Mucosa of rectum (tissue), 2 donors: ENCODE results near the gene RETREG3.

Experiments used
- H3K27ac ChIP-seq, 2 donors: one replicate each; pipeline ENCODE4 v1.7.0; 2013; ENCODE audit warnings: inconsistent platforms in 2 of 2, low read depth in 2 of 2, low read length in 2 of 2
- H3K27me3 ChIP-seq, 2 donors: one replicate each; pipeline ENCODE4 v1.7.0; 2013; ENCODE audit warnings: low read length in 2 of 2; ENCODE audit not compliant: control insufficient read depth in 2 of 2, insufficient read depth in 2 of 2
- H3K36me3 ChIP-seq, 2 donors: one replicate each; pipeline ENCODE4 v1.7.0; 2013; ENCODE audit warnings: low read length in 2 of 2; ENCODE audit not compliant: control insufficient read depth in 2 of 2, insufficient read depth in 2 of 2
- H3K4me1 ChIP-seq, 2 donors: one replicate each; pipeline ENCODE4 v1.7.0; 2013; ENCODE audit warnings: low read length in 2 of 2, mild to moderate bottlenecking in 1 of 2; ENCODE audit not compliant: control insufficient read depth in 2 of 2, insufficient read depth in 2 of 2
- H3K4me3 ChIP-seq, 2 donors: one replicate each; pipeline ENCODE4 v1.7.0; 2013; ENCODE audit warnings: low read length in 2 of 2
- H3K9ac ChIP-seq, 2 donors: one replicate each; pipeline ENCODE4 v1.7.0; 2013; ENCODE audit warnings: low read length in 2 of 2, low read depth in 1 of 2, mild to moderate bottlenecking in 1 of 2
- H3K9me3 ChIP-seq, 2 donors: one replicate each; pipeline ENCODE4 v1.7.0; 2013; ENCODE audit warnings: low read length in 2 of 2; ENCODE audit not compliant: control insufficient read depth in 2 of 2
- donor health status: healthy.
- donor health status: Normal muscosa, but diverticular disease.

Gene RETREG3

DNA sequence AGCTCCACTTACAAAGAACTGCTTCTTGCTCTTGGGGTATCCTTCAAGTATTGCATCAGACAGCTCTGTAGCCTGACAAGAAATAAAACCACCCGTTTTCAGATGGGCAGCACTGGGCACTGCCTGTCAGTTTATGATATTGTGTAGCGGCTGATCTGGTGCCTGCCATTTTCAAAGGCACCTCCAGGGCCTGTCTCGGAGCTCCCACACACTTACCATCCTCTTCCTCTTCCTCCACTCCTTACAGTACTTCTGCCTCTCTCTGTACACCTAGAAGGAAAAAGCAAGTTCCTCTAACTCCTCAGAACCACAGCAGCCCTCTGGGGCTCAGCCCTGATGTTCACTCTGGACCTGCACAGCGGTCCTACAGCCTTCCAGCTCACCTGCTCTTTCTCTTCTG, 36.1 kb downstream of the RETREG3 start:
- no peak overlapping the region for H3K27ac ChIP-seq
- no peaks in the 10 kb centered on the region for H3K27me3 ChIP-seq
- peaks cover 15% of the 10 kb centered on the region in 2 donors for H3K4me1 ChIP-seq
- peaks cover 53 to 63% of the 10 kb centered on the region in 2 donors for H3K36me3 ChIP-seq
- H3K4me3 ChIP-seq = no peak overlapping the region
- H3K9me3 ChIP-seq = no peaks in the 10 kb centered on the region
- no peak overlapping the region for H3K9ac ChIP-seq

DNA sequence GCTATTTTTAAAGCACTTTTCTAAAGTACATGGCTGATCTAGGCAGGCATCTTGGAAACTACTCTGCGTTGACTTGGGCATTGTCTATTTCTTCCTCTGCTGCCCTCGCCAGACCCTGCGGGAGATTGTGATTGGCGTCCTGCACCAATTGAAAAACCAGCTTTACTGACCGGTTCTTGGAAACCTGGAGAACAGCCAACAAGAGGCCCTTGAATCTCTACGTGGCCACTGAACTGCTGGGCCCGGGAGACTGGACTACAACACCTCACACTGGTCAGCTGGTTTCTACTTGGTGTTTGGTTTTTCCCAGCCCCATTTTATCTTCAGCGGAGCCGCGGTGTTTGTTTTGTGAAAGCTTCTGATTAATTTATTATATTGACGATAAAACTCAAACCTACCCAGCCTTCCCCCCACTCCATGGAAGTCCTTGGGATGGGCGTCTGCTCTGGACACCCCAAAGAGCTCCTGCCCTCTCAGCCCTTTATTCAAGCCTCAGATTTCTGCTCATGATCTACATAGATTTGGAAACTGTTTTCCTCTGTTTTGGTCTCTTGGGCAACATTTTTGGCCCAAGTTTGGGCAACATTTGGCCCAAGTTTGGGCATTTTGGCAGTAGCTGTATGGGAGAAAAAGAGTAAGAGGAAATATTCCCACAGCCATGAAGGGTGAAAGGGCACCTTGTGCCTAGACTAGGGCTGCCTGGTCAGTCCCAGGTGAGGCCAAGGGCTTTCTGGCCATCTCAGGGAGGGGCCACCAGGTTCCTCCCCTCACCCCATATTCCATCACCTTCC, 37.5 kb downstream of the RETREG3 start:
- H3K4me1 ChIP-seq = peaks cover 13 to 14% of the 10 kb centered on the region in 2 donors
- H3K4me3 ChIP-seq = no peak overlapping the region
- peaks cover 53 to 63% of the 10 kb centered on the region in 2 donors for H3K36me3 ChIP-seq
- H3K27me3 ChIP-seq = no peaks in the 10 kb centered on the region
- no peak overlapping the region for H3K27ac ChIP-seq
- H3K9ac ChIP-seq = no peak overlapping the region
- no peaks in the 10 kb centered on the region for H3K9me3 ChIP-seq

DNA sequence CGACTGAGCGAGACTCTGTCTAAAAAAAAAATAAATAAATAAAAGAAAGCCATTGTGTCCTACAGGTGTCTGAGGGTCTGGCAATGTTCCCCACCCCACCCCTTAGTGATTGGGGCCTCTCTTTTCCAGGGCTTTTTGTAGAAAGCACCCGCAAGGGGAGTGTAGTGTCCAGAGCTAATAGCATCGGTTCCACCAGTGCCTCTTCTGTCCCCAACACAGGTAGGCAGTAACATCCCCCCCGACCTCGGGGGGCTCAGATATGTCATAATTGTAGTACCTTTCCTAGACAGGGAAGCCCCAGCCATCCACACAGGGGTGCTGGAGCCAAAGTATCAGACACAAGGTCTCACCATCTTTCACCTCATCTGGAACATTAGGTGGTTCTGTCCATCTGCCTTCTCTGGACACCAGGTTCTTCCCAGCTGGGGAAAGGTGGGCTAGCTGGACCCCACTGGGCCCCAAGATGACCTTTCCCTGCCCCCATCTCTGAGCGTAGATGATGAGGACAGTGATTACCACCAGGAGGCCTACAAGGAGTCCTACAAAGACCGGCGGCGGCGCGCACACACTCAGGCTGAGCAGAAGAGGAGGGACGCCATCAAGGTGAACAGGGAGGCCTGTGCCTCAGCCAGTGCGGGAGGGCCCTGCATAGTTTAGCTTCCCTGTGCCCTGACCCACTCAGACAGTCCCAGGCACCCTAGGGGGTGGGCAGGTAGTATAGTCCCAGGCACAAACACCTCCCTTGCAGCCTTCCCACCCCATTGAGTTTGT, 40.6 kb downstream of the RETREG3 start:
- H3K9me3 ChIP-seq = no peaks in the 10 kb centered on the region
- H3K4me3 ChIP-seq = peak overlapping the region in 1 of 2 donors; percentile 26
- no peak overlapping the region for H3K9ac ChIP-seq
- peaks cover 65 to 71% of the 10 kb centered on the region in 2 donors for H3K36me3 ChIP-seq
- H3K27ac ChIP-seq = no peak overlapping the region
- H3K4me1 ChIP-seq = peaks cover 17 to 27% of the 10 kb centered on the region in 2 donors
- no peaks in the 10 kb centered on the region for H3K27me3 ChIP-seq

DNA sequence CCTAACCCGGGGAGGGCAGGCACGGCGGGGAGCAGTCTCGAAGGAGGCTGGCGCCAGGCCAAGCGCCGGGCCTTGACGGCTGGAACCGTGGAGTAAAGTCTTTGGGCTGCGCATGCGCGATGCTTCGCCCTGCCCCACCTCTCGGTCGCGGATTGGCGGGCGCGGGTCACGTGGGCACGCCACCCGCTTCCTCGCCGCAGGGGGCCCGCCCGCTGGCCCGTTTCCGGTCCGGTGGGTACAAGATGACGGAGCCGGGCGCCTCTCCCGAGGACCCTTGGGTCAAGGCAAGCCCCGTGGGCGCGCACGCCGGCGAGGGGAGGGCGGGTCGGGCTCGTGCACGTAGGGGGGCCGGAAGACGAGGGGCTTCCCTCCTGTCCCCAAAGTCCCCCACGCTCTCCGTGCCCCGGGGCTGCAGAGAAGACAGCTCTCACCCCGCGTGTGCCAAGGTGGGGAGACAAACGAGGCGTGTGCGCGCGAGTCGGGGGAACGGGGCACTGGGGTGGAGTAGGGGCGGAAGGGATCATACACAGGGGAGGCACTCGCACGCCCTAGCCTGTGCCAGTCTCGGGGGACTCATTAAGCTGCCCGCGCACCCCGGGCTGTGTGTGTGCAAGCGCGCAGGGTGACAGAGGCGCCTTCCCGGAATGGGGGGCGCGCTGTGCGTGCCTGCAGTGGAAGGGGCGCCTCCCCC, 42.1 kb downstream of the RETREG3 start, which contains the start of gene MLX:
TSS of gene MLX (plus strand) at position 218 of the 691 bp plus-strand sequence. CDS start at position 243, 25 bp downstream.
- Histone ChIP-seq H3K4me1 (peaks cover 28 to 36% of the 10 kb centered on the region in 2 donors), H3K27me3 (no peaks in the 10 kb centered on the region), H3K9me3 (no peaks in the 10 kb centered on the region), H3K36me3 (peaks cover 56 to 57% of the 10 kb centered on the region in 2 donors), H3K27ac (peak within 1 kb of the TSS; percentile 97), H3K9ac (peak within 1 kb of the TSS; percentile 79 to 91), H3K4me3 (peak within 1 kb of the TSS; percentile 86 to 87)

DNA sequence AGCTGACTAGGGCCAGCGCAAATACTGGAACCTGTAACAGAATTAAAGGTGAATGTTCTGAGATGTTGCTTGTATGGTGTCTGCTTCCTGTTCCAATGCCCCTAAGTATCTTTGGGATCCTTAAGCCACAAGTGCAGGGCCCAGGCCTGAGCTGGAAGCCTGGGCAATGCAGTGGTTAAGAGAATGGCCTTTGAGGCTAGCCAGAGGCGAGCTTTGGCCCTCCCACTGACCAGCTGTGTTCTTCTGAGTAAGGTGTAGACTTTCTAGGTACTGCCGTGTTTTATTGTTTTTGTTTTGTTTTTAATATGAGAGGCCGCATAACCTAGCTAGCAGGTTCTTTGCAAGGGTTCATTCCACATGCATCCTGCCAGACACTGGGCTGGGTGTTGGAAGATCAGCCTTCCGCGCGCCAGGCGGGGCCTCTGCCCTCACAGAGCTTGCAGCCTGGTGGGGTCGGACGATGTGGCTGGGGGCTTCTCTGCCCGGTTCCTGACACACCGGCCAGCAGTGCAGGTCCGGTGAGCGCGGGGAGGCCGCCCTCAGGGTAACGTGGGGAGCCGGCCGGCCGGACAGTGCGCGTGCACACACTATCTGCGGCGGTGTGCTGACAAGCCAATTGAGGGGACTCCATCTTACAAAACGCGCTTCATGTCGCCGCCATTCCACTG, 42.8 kb downstream of the RETREG3 start:
- peaks cover 32 to 41% of the 10 kb centered on the region in 2 donors for H3K4me1 ChIP-seq
- peak overlapping the region; percentile 86 to 87 for H3K4me3 ChIP-seq
- peaks cover 49 to 50% of the 10 kb centered on the region in 2 donors for H3K36me3 ChIP-seq
- H3K27ac ChIP-seq = peak overlapping the region; percentile 97
- H3K9me3 ChIP-seq = no peaks in the 10 kb centered on the region
- H3K9ac ChIP-seq = peak overlapping the region; percentile 65 to 91
- H3K27me3 ChIP-seq = no peaks in the 10 kb centered on the region

DNA sequence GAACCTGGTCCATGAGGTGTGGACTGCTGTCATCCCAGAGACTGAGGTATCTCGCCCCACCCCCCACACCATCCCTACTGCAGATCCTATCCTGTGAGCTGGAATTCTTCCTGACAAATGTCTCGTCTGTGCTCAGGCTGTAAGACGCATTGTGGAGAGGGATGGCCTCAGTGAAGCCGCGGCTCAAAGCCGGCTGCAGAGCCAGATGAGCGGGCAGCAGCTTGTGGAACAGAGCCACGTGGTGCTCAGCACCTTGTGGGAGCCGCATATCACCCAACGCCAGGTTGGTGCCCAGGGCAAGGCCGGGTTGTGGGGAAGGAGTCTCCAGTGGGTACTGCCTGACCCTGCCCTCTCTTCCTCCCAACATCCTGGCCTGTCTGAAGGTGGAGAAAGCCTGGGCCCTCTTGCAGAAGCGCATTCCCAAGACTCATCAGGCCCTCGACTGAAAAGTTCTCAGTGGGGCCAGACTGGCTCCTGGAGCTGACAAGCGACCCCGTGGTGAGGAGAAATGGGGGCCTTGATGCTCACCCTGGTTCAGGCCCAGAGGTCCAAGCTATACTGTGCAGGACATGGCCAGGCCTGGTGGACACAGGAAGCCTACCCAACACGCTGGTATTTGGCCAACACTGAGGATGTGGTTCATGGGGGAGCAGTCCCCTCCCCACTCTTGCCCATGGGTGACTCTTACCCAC, 43.5 kb downstream of the RETREG3 start:
- Histone ChIP-seq H3K27me3 (no peaks in the 10 kb centered on the region), H3K36me3 (peaks cover 44 to 48% of the 10 kb centered on the region in 2 donors), H3K27ac (peak overlapping the region in 1 of 2 donors; percentile 97), H3K4me1 (peaks cover 34 to 44% of the 10 kb centered on the region in 2 donors), H3K9ac (no peak overlapping the region), H3K9me3 (no peaks in the 10 kb centered on the region), H3K4me3 (no peak overlapping the region)

DNA sequence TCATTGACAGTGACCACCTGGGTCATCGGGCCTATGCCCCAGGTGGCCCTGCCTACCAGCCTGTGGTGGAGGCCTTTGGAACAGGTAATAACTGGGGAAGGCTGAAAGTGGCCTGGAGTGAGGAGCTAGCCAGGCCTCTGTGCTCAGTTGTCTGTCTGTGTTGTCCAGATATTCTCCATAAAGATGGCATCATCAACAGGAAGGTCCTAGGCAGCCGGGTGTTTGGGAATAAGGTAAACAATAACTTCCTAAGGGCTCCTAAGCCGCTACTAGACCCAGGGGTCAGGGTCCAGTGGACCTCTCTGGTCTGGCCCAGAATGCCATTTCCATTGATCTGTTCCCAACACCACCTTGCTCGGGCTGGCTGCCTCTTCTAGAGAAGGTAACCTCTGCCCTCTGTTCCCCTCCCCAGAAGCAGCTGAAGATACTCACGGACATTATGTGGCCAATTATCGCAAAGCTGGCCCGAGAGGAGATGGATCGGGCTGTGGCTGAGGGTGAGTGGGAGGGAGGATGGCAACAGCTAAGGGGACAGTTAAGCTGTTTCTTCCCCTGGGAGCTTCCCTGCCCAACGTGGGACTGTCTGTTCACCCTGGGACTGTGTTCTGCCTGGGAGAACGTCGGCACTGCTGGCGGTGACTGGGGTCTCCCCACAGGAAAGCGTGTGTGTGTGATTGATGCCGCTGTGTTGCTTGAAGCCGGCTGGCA, 44.2 kb downstream of the RETREG3 start:
- H3K27me3 ChIP-seq = no peaks in the 10 kb centered on the region
- H3K9me3 ChIP-seq = no peaks in the 10 kb centered on the region
- no peak overlapping the region for H3K27ac ChIP-seq
- H3K9ac ChIP-seq = no peak overlapping the region
- peaks cover 38 to 44% of the 10 kb centered on the region in 2 donors for H3K36me3 ChIP-seq
- no peak overlapping the region for H3K4me3 ChIP-seq
- peaks cover 34 to 44% of the 10 kb centered on the region in 2 donors for H3K4me1 ChIP-seq

DNA sequence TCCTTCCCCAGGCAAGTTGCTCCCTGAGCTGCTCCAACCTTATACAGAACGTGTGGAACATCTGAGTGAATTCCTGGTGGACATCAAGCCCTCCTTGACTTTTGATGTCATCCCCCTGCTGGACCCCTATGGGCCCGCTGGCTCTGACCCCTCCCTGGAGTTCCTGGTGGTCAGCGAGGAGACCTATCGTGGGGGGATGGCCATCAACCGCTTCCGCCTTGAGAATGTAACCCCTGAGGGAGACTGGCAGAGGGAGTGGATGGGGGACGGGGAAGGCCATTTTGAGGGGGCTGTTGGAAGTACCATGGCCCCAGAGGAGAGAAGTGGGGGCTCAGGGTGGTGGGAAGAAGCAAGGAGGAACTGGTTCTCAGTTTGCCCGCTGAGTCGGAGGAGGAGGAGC, 45.2 kb downstream of the RETREG3 start:
- peak overlapping the region; percentile 69 to 97 for H3K4me3 ChIP-seq

More for the DNA sequence above, 45.2 kb downstream of the RETREG3 start:
- peaks cover 38 to 51% of the 10 kb centered on the region in 2 donors for H3K4me1 ChIP-seq
- H3K27ac ChIP-seq = no peak overlapping the region
- peak overlapping the region in 1 of 2 donors; percentile 72 for H3K9ac ChIP-seq
- no peaks in the 10 kb centered on the region for H3K9me3 ChIP-seq
- peaks cover 28 to 34% of the 10 kb centered on the region in 2 donors for H3K36me3 ChIP-seq
- no peaks in the 10 kb centered on the region for H3K27me3 ChIP-seq
